Mesenchymal stem cell (in vitro differentiated cells and primary cell): ENCODE results near the gene CLIP2.
"Not testable (repeated sequence)": the region's sequence is repeated elsewhere in the genome, so short reads cannot be mapped to it uniquely, and the experiment has no call there.

Source experiments
- DNase-seq: peaks from one replicate; pipeline ENCODE4 v3.0.0-alpha.2; 2013
- H2AFZ ChIP-seq: one replicate; pipeline ENCODE4 v1.6.1; 2013; ENCODE audit warnings: low read depth, mild to moderate bottlenecking, control low read depth, inconsistent platforms, low read length, moderate library complexity
- H2AK5ac ChIP-seq: 2 replicates; pipeline ENCODE4 v1.6.1; 2013; ENCODE audit warnings: low read length, moderate library complexity, mild to moderate bottlenecking, inconsistent platforms; ENCODE audit not compliant: severe bottlenecking
- H2BK120ac ChIP-seq: one replicate; pipeline ENCODE4 v1.6.1; 2013; ENCODE audit warnings: low read depth, mild to moderate bottlenecking, inconsistent platforms, low read length, moderate library complexity
- H2BK12ac ChIP-seq, 2 experiments: one replicate each; pipeline ENCODE4 v1.6.1; 2013; ENCODE audit warnings: inconsistent platforms in 2 of 2, low read length in 2 of 2, mild to moderate bottlenecking in 2 of 2, moderate library complexity in 2 of 2, control low read depth in 1 of 2
- H2BK15ac ChIP-seq: one replicate; pipeline ENCODE4 v1.6.1; 2013; ENCODE audit warnings: mild to moderate bottlenecking, low read depth, inconsistent platforms; ENCODE audit not compliant: poor library complexity, severe bottlenecking
- H2BK5ac ChIP-seq: 2 replicates; pipeline ENCODE4 v1.6.1; 2013; ENCODE audit warnings: low read depth, mild to moderate bottlenecking, low read length, control low read depth, inconsistent platforms; ENCODE audit not compliant: poor library complexity, severe bottlenecking
- H3K14ac ChIP-seq, 2 experiments: one replicate each; pipeline ENCODE4 v1.6.1; 2013; ENCODE audit warnings: inconsistent platforms in 2 of 2, low read length in 2 of 2, control low read depth in 1 of 2, mild to moderate bottlenecking in 1 of 2, moderate library complexity in 1 of 2
- H3K18ac ChIP-seq, 2 experiments: one replicate each; pipeline ENCODE4 v1.6.1; 2013; ENCODE audit warnings: inconsistent platforms in 2 of 2, low read length in 2 of 2, control low read depth in 1 of 2, low read depth in 1 of 2, mild to moderate bottlenecking in 1 of 2
- H3K23ac ChIP-seq, 2 experiments: one replicate each; pipeline ENCODE4 v1.6.1; 2013; ENCODE audit warnings: inconsistent platforms in 2 of 2, low read length in 2 of 2, mild to moderate bottlenecking in 2 of 2, moderate library complexity in 2 of 2, control low read depth in 1 of 2
- H3K27ac ChIP-seq: 2 replicates; pipeline ENCODE4 v1.5.1; 2013; ENCODE audit warnings: mild to moderate bottlenecking, moderate library complexity, low read length, control low read depth, inconsistent platforms; ENCODE audit not compliant: poor library complexity, severe bottlenecking
- H3K27me3 ChIP-seq, 2 experiments: 2 replicates each; pipeline versions ENCODE4 v1.6.1 to v1.7.0; 2013; ENCODE audit warnings: low read length in 2 of 2, mild to moderate bottlenecking in 2 of 2, moderate library complexity in 2 of 2, control low read depth in 1 of 2, inconsistent platforms in 1 of 2; ENCODE audit not compliant: control insufficient read depth in 1 of 2, insufficient read depth in 1 of 2
- H3K36me3 ChIP-seq, 2 experiments: 2 replicates each; pipeline versions ENCODE4 v1.6.1 to v1.7.0; 2013; ENCODE audit warnings: low read length in 2 of 2, control low read depth in 1 of 2, inconsistent platforms in 1 of 2, low read depth in 1 of 2, mild to moderate bottlenecking in 1 of 2; ENCODE audit not compliant: insufficient read depth in 2 of 2, control insufficient read depth in 1 of 2
- H3K4ac ChIP-seq, 2 experiments: one replicate each; pipeline ENCODE4 v1.6.1; 2013; ENCODE audit warnings: inconsistent platforms in 2 of 2, low read length in 2 of 2, mild to moderate bottlenecking in 2 of 2, moderate library complexity in 2 of 2, control low read depth in 1 of 2, low read depth in 1 of 2
- H3K4me1 ChIP-seq: 2 replicates; pipeline ENCODE4 v1.6.1; 2013; ENCODE audit warnings: low read depth, low read length, control low read depth; ENCODE audit not compliant: control insufficient read depth, insufficient read depth
- H3K4me2 ChIP-seq: 2 replicates; pipeline ENCODE4 v1.6.1; 2013; ENCODE audit warnings: low read length, mild to moderate bottlenecking, inconsistent platforms; ENCODE audit not compliant: poor library complexity, severe bottlenecking
- H3K4me3 ChIP-seq, 2 experiments: 2 replicates each; pipeline versions ENCODE4 v1.5.1 to v1.7.0; 2013; ENCODE audit warnings: low read length in 2 of 2, mild to moderate bottlenecking in 2 of 2, control low read depth in 1 of 2, low read depth in 1 of 2; ENCODE audit not compliant: insufficient read depth in 1 of 2
- H3K79me1 ChIP-seq: replicated peaks from 2 replicates; pipeline ENCODE4 v1.6.1; 2013; ENCODE audit warnings: mild to moderate bottlenecking, control low read depth, low read length, inconsistent platforms; ENCODE audit not compliant: poor library complexity, severe bottlenecking
- H3K9ac ChIP-seq: 2 replicates; pipeline ENCODE4 v1.7.0; 2013; ENCODE audit warnings: mild to moderate bottlenecking, low read length, moderate library complexity
- H3K9me3 ChIP-seq: 2 replicates; pipeline ENCODE4 v1.7.0; 2013; ENCODE audit warnings: mild to moderate bottlenecking, low read length; ENCODE audit not compliant: control insufficient read depth
- H4K8ac ChIP-seq: one replicate; pipeline ENCODE4 v1.6.1; 2013; ENCODE audit warnings: inconsistent platforms, mild to moderate bottlenecking, low read length, moderate library complexity
- H4K91ac ChIP-seq: one replicate; pipeline ENCODE4 v1.6.1; 2013; ENCODE audit warnings: mild to moderate bottlenecking, low read length, inconsistent platforms
- WGBS: methylation state at CpG from one replicate; pipeline ENCODE4 v1.1.7; 2013; ENCODE audit warnings: mixed read lengths; 5-methylcytosine and 5-hydroxymethylcytosine counted together

CLIP2 gene

DNA sequence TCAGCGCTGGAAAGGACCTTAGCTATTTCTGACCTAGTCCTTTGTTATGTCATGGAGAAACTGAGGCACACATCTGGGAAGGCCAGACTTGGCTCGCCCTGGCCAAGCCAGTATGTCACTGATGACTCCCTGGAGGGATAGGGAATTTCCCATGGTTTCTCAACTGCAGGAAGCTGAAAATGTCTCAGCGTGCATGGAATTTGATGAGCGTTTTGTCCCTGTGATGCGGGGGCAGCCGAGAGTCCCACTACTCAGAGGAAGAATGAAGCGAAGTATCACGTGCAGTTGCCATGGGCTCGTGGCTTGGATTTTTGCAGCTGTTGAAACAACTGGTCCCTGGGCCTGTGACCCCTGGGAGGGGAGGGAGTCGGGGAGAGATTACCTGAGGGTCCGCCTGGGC lies 44.8 kb downstream of the CLIP2 start:
- no peak overlapping the region for H3K4me3 ChIP-seq
- H3K27me3 ChIP-seq = no peaks in the 10 kb centered on the region
- H2BK120ac ChIP-seq = no peak overlapping the region
- H3K23ac ChIP-seq = no peak overlapping the region
- peak overlapping the region; percentile 71 for H3K9ac ChIP-seq
- peaks cover 13% of the 10 kb centered on the region for H3K4me1 ChIP-seq
- 48% methylated on average over 11 of the region's 11 CpGs for WGBS
- no peaks in the 10 kb centered on the region for H3K9me3 ChIP-seq
- no peak overlapping the region for H2BK15ac ChIP-seq
- no peak overlapping the region for H2AFZ ChIP-seq
- peaks cover 12% of the 10 kb centered on the region for H3K79me1 ChIP-seq
- no peak overlapping the region for H4K91ac ChIP-seq
- no peak overlapping the region for H3K4me2 ChIP-seq
- H2AK5ac ChIP-seq = peak overlapping the region; percentile 57
- H3K27ac ChIP-seq = no peak overlapping the region
- peak overlapping the region in 1 of 2 experiments; percentile 30 for H3K18ac ChIP-seq
- peak overlapping the region in 1 of 2 experiments; percentile 24 for H3K4ac ChIP-seq
- peak overlapping the region in 1 of 2 experiments; percentile 82 for H2BK12ac ChIP-seq
- H3K36me3 ChIP-seq = peaks cover 12 to 18% of the 10 kb centered on the region in 2 experiments
- H3K14ac ChIP-seq = no peak overlapping the region
- no peak overlapping the region for H2BK5ac ChIP-seq
- peak overlapping the region; percentile 80 for H4K8ac ChIP-seq
- DNase-seq = peak; percentile 89

GRCh38 chr7:74337926-74338325 lies 48.7 kb downstream of the CLIP2 start:
- H2AFZ ChIP-seq = no peak overlapping the region
- H2BK15ac ChIP-seq = no peak overlapping the region
- H3K79me1 ChIP-seq = peaks cover 9% of the 10 kb centered on the region
- H3K23ac ChIP-seq = no peak overlapping the region
- no peak overlapping the region for H4K8ac ChIP-seq
- no peak overlapping the region for H2BK120ac ChIP-seq
- peaks cover 27 to 34% of the 10 kb centered on the region in 2 experiments for H3K36me3 ChIP-seq
- H3K9me3 ChIP-seq = no peaks in the 10 kb centered on the region
- H3K9ac ChIP-seq = no peak overlapping the region
- H3K4me3 ChIP-seq = no peak overlapping the region
- no peak overlapping the region for H3K27ac ChIP-seq
- H3K14ac ChIP-seq = no peak overlapping the region
- H3K27me3 ChIP-seq = no peaks in the 10 kb centered on the region
- H4K91ac ChIP-seq = no peak overlapping the region
- no peak overlapping the region for H3K18ac ChIP-seq
- no peak overlapping the region for H2BK5ac ChIP-seq
- WGBS = 94% methylated on average over 8 of the region's 9 CpGs
- H2BK12ac ChIP-seq = no peak overlapping the region
- peaks cover 13% of the 10 kb centered on the region for H3K4me1 ChIP-seq
- no peak for DNase-seq
- H3K4me2 ChIP-seq = no peak overlapping the region
- no peak overlapping the region for H3K4ac ChIP-seq
- no peak overlapping the region for H2AK5ac ChIP-seq

- no peak overlapping the region for H3K18ac ChIP-seq
- no peak overlapping the region for H2AK5ac ChIP-seq
- peaks cover 12% of the 10 kb centered on the region for H3K4me1 ChIP-seq
- no peak for DNase-seq
- H2BK12ac ChIP-seq = peak overlapping the region in 1 of 2 experiments; percentile 63
- H3K9ac ChIP-seq = no peak overlapping the region
- H3K36me3 ChIP-seq = peaks cover 27 to 37% of the 10 kb centered on the region in 2 experiments
- H2AFZ ChIP-seq = no peak overlapping the region
- H3K27me3 ChIP-seq = no peaks in the 10 kb centered on the region
- no peak overlapping the region for H2BK5ac ChIP-seq
- H3K4ac ChIP-seq = no peak overlapping the region
- no peak overlapping the region for H3K4me2 ChIP-seq
- 98% methylated on average over 52 of the region's 52 CpGs for WGBS
- H2BK120ac ChIP-seq = no peak overlapping the region
- no peak overlapping the region for H4K91ac ChIP-seq
- H3K9me3 ChIP-seq = no peaks in the 10 kb centered on the region
- no peak overlapping the region for H3K23ac ChIP-seq
- peak overlapping the region in 1 of 2 experiments; percentile 16 for H3K4me3 ChIP-seq
- H2BK15ac ChIP-seq = no peak overlapping the region
- no peak overlapping the region for H3K14ac ChIP-seq
- peaks cover 11% of the 10 kb centered on the region for H3K79me1 ChIP-seq
- no peak overlapping the region for H3K27ac ChIP-seq
- peak overlapping the region; percentile 54 for H4K8ac ChIP-seq
These were observed 49.3 kb downstream of the CLIP2 start for GRCh38 chr7:74338366-74339108.

- H3K18ac ChIP-seq, H3K9me3 ChIP-seq, H2BK120ac ChIP-seq, H3K4me3 ChIP-seq, DNase-seq, H2AK5ac ChIP-seq, H2BK12ac ChIP-seq, H2AFZ ChIP-seq, H3K4me2 ChIP-seq, H2BK5ac ChIP-seq, H3K4ac ChIP-seq, H3K23ac ChIP-seq, H3K14ac ChIP-seq, H2BK15ac ChIP-seq, H3K27me3 ChIP-seq, H4K91ac ChIP-seq, H3K4me1 ChIP-seq, H3K27ac ChIP-seq, H3K9ac ChIP-seq, H4K8ac ChIP-seq: not testable (repeated sequence)
- Histone ChIP-seq H3K36me3 (peaks cover 28 to 37% of the 10 kb centered on the region in 2 experiments), H3K79me1 (peaks cover 18% of the 10 kb centered on the region)
- 100% methylated on average over 2 of the region's 2 CpGs for WGBS
These were observed 50.4 kb downstream of the CLIP2 start for GRCh38 chr7:74339648-74340047.
